ENCODE data around the gene APBB2. TPM values are rescaled to one million over a fixed set of nuclear protein-coding genes. Genes with fewer than 3 reads are reported as not detected.
"Not testable (repeated sequence)": the region's sequence is repeated elsewhere in the genome, so short reads cannot be mapped to it uniquely, and the experiment has no call there.

Gene APBB2
- total RNA-seq, 1 donor from 2014 or later, result 63.2 TPM

- DNase-seq (ENCODE audit: low spot score in 2 of 2, unreplicated experiment in 2 of 2), result no peak
- peaks cover 16% of the 10 kb centered on the region for H3K9me3 Mint-ChIP-seq
- H3K4me1 Mint-ChIP-seq, result no peaks in the 10 kb centered on the region
- no peaks in the 10 kb centered on the region for H3K27me3 Mint-ChIP-seq (ENCODE audit: low read depth)
- no peak for TF ChIP-seq CTCF (IDR thresholded peaks at IDR 0.05; ENCODE audit: unreplicated experiment)
- H3K4me3 Mint-ChIP-seq, result no peak overlapping the region
- peaks cover 3% of the 10 kb centered on the region for H3K36me3 Mint-ChIP-seq
- H3K27ac Mint-ChIP-seq, result no peak overlapping the region
These were observed 163.2 kb downstream of the APBB2 start for GRCh38 chr4:41050880-41051775.

DNA sequence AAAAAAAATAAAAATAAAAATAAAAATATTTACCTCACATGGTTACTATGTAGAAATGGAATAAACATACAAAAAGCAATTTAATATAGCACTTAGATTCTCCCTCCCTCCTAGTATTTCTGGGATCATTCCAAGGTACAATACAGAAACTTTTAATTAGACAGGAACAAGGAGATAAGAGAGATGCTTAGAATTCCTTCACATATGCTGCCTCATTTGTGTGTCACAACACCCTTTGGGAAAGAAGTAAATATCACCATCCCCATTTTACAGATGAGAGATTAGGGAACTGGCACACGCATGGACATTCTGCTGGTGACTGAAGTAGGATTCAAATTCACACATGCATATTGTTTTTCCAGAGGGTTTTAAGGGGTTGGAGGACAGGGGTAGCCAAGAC is 164.2 kb downstream of the APBB2 start:
- peaks cover 23% of the 10 kb centered on the region for H3K9me3 Mint-ChIP-seq
- H3K4me1 Mint-ChIP-seq, result no peaks in the 10 kb centered on the region
- H3K27ac Mint-ChIP-seq, result no peak overlapping the region
- no peak for TF ChIP-seq CTCF (IDR thresholded peaks at IDR 0.05; ENCODE audit: unreplicated experiment)
- H3K27me3 Mint-ChIP-seq (ENCODE audit: low read depth), result no peaks in the 10 kb centered on the region
- DNase-seq (ENCODE audit: low spot score in 2 of 2, unreplicated experiment in 2 of 2), result no peak
- H3K36me3 Mint-ChIP-seq, result peaks cover 6% of the 10 kb centered on the region
- no peak overlapping the region for H3K4me3 Mint-ChIP-seq

- DNase-seq (ENCODE audit: low spot score in 2 of 2, unreplicated experiment in 2 of 2); H3K27ac Mint-ChIP-seq; H3K27me3 Mint-ChIP-seq (ENCODE audit: low read depth); H3K4me3 Mint-ChIP-seq; H3K4me1 Mint-ChIP-seq: not testable (repeated sequence)
- Mint-ChIP-seq H3K36me3 (peaks cover 12% of the 10 kb centered on the region), H3K9me3 (peaks cover 32% of the 10 kb centered on the region)
These were observed 165.2 kb downstream of the APBB2 start for GRCh38 chr4:41049176-41049575.

DNA sequence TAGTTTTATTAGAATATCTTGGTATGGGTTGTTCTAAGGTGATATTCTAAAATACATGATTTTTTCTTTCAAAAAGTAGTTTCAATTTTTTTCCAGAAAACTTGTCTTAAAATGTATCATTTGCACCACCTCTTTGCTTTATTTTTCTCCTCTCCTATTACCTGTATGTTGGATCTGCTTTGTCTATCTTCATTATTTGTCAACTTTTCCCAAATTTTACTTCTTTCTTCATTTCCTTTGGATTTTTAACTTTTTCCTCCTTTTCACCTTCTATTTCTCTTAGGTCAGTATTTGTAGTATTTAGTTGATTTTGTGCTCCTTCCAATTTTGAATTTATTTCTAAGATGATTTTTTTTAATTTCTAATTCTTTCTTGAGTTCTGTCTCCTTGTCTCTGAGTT is 169.6 kb downstream of the APBB2 start:
- Mint-ChIP-seq H3K27me3 (ENCODE audit: low read depth) (no peaks in the 10 kb centered on the region), H3K4me3 (no peak overlapping the region), H3K9me3 (peaks cover 35% of the 10 kb centered on the region), H3K36me3 (peaks cover 18% of the 10 kb centered on the region), H3K4me1 (peaks cover 4% of the 10 kb centered on the region), H3K27ac (no peak overlapping the region)
- DNase-seq (ENCODE audit: low spot score in 2 of 2, unreplicated experiment in 2 of 2), result no peak
- no peak for TF ChIP-seq CTCF (IDR thresholded peaks at IDR 0.05; ENCODE audit: unreplicated experiment)

DNA sequence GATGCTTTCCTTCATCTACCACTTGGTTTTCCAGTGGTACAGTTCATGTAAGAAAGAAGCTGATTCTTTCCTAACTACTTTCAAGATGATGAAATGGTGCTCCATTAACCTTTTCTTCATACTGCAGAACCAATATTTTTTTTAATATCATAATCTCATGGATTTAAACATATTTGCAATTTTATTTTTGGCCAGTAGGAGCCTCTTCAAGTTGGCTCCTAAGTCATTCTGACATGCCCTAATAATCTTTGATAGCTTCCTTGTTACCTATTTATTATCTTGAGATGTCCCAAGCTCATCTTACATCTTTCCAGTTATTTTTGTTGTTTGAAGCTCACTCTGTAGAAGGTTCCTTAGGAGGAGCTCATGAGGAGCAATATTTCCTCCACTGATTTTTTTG is 170.2 kb downstream of the APBB2 start:
- H3K4me3 Mint-ChIP-seq, result no peak overlapping the region

More for the DNA sequence above, 170.2 kb downstream of the APBB2 start:
- H3K9me3 Mint-ChIP-seq, result peaks cover 35% of the 10 kb centered on the region
- DNase-seq (ENCODE audit: low spot score in 2 of 2, unreplicated experiment in 2 of 2), result no peak
- H3K27ac Mint-ChIP-seq, result no peak overlapping the region
- H3K36me3 Mint-ChIP-seq, result peaks cover 18% of the 10 kb centered on the region
- H3K27me3 Mint-ChIP-seq (ENCODE audit: low read depth), result no peaks in the 10 kb centered on the region
- H3K4me1 Mint-ChIP-seq, result peaks cover 4% of the 10 kb centered on the region
- TF ChIP-seq CTCF (IDR thresholded peaks at IDR 0.05; ENCODE audit: unreplicated experiment), result peak; percentile 16
